NCI-H510A treated with DMSO at 0.1 percent for 48 hours (cell line): ENCODE measurements around the gene MARS1.
A peak's percentile ranks its signal among the peaks of the same experiment; 100 is the strongest.

Source experiments
- DNase-seq: peaks from one replicate; lab custom pipeline; 2025; lab: John Stamatoyannopoulos, UW

MARS1 gene

DNA sequence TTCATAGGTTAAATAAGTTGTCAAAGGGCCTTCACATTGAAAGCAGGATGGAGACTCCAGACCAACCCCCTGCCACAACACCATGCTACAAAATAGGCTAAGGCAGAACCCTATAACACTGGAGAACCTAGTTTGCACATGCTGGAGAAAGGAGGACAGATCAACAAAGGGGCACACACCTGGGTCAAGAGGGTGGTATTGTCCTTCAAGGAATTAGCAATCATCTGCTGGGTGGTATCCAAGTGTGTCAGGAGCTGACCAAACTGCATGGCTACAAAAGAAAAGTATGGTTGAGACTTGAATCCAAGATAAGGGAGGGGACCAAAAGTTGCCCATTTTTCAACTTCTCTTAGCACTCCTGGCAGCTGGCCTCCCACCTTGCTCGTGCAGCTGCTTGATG, 44.0 kb downstream of the MARS1 start:
- DNase-seq = no peak

GRCh38 chr12:57533108-57533507, 45.2 kb downstream of the MARS1 start:
- no peak for DNase-seq

- no peak for DNase-seq
These were observed 46.4 kb downstream of the MARS1 start for GRCh38 chr12:57534250-57534649.

DNA sequence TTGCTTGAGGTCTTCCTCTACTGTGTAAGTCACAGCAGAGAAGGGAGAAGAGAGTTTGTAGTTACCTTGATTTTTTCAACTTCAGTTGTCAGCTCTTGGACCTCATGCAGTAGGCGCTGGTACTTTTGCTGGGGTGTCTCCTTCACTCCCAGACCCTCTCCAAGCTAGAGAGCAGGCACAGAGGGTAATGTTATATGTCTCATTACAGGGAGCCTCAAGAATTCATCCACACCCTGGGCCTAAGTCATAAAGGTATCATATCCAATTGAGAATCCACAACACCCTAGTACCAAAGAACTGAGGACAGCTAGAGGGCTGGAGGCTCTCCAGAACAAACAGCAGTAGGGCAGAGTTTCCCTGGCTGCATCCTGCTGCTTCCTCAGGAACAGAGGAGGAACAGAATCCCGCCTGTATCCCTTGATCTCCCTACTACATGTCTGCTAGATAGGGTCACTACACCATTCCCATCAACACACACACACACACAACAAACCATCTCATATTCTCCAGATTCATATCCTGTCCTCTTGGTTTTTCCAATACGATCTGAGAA, 47.2 kb downstream of the MARS1 start:
- DNase-seq = no peak

- no peak for DNase-seq
These were observed 48.1 kb downstream of the MARS1 start for GRCh38 chr12:57535764-57536596.

GRCh38 chr12:57536597-57536942, 48.7 kb downstream of the MARS1 start:
- DNase-seq = no peak

- DNase-seq = no peak
These were observed 51.4 kb downstream of the MARS1 start for GRCh38 chr12:57539134-57539768.

GRCh38 chr12:57541001-57541400, 53.1 kb downstream of the MARS1 start:
- DNase-seq = no peak

DNA sequence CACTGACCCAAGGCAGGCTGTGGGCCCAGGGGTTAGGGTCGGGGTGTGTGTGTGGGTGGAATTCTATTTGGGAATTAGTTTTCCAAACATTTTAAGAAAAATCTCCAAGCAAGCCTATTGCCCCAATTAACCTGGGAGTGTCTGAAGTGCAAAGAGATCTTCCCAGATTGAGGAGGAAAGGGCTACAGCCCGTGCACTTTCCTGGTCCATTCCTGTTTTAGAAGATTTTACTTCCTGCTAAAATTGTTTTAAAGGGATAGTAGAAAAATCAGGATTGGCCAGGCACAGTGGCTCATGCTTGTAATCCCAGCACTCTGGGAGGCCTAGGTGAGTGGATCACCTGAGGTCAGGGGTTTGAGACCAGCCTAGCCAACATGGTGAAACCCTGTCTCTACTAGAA, 53.8 kb downstream of the MARS1 start:
- no peak for DNase-seq

DNA sequence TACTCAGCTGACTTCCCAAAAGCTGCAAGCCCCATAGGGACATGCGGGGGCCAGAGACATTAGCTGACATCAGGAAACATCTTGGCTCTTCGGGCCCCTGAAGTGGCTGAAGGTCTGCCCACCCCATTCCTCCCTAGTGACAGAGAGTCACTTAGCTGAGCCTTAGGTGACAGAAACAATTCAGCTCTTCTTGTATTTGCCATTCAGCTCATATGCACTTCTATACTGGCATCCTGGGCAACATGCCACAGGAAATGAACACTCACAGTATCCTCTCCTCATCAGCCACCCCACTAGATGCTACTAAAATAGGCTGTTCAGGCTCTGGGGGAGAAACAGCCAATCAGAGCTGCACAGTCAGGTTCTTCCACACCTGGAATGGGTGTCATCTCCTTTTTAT, 55.7 kb downstream of the MARS1 start:
- DNase-seq = peak; percentile 69

DNA sequence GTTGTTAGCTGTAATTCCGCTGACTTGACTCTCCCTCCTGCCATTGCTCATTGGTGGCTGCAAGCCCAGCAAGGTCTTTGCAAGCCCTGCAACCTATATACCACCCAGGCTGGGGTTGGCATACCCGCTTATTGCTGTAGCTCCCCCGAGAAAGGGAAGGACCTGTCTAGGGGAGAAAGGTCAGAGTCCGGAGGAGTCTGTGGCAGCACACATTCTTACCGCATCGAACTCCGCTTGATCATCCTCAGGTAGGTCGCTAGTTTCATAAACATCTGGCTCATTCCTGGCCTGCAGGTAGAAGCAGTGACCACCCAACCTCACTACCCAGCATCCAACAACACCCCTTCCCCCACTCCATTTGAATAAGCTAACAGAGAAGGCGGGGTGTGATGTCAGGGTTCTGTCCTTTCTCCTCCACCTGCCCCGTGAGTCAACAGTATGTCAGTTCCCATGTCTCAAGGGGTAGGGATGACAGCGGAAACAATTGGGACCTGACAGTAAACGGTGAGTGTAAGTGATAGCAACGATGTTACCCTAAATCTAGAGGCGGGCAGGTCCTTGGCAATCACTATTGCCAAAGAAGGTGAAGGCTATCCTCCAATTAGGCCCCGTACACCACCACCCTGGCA, 58.1 kb downstream of the MARS1 start:
- DNase-seq = peak; percentile 18

GRCh38 chr12:57546438-57547287, 58.8 kb downstream of the MARS1 start, which contains the start of gene DCTN2:
Gene DCTN2, minus strand, starts transcription at chr12:57547192. Its CDS starts 129 bp downstream, at chr12:57547063.
- peak; percentile 99 for DNase-seq

- no peak for DNase-seq
These were observed 59.6 kb downstream of the MARS1 start for GRCh38 chr12:57547288-57548012.

DNA sequence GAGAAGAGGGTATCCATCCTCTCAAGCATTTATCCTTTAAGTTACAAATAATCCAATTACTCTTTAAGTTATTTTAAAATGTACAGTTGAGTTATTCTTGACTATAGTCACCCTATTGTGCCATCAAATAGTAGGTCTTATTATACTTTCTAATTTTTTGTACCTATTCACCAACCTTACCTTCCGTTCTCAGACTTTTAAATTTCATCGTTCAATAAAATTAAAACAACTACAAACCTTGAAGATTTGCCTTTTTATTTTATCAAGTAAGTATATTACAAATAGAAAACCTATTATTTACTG, 60.1 kb downstream of the MARS1 start:
- no peak for DNase-seq

DNA sequence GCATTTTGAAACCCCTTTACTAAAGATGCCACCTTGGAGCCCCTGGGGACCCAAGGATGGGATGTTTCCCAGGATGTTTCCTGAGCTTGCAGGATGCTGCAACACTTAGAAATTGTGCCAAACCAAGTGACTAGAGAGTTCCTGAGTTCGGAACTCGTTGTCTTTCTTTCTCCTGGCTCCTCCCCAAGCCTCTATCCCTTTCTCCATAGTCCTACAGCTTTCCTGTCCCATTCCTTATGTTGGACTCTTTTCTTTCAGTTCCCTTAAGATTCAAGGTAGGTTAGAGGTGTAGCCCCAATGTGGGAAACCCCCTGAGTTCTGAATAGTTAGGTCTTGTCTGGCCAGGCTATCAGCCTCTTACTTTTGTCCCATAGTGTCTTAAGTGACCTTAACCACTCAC, 60.6 kb downstream of the MARS1 start:
- no peak for DNase-seq

- no peak for DNase-seq
These were observed 61.5 kb downstream of the MARS1 start for GRCh38 chr12:57549203-57549908.

DNA sequence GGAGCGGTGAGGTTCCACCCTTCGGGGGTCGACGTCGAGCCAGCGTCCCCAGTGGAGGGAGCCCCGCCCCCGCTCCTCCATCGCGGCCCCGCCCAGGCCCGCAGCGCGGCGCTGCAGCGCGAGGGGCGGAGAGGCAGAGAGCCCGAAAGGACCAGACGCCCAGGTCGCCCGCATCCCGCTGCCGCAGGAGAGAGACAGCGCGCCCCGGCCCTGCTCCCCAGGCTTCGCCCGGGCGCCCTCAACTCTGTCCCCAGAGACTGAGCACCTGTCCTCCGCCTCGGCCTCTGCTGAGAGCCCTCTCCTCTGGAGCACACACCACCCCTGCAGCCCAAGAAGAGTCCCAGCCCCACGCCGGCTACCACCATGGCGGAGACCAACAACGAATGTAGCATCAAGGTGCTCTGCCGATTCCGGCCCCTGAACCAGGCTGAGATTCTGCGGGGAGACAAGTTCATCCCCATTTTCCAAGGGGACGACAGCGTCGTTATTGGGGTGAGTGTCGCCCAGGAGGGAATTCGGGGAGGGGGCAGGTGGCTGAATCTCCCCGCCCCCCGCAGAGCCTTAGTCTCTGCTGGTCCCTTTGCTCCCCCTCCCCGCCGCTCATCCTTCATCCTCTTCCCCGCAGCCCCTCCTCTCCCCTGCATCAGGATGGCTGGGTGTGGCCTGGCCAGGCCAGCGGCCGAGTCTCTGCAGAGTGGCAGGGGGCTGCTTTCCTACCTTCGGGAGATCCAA, 62.2 kb downstream of the MARS1 start, which contains the start of gene KIF5A:
Gene KIF5A, plus strand, starts transcription at position 136 of the 732 bp plus-strand sequence. Its CDS starts 228 bp downstream, at position 364.
- peak; percentile 56 for DNase-seq

GRCh38 chr12:57550641-57551549, 63.0 kb downstream of the MARS1 start:
- DNase-seq = no peak
